Loucy (cell line): ENCODE data around the gene HMCN1.

Experiments
- H2AFZ ChIP-seq: fragments of 200-600 bp; sonication (generic); 2 replicates; pipeline ENCODE4 v1.6.0; 2016; ENCODE audit warnings: antibody characterized with exemption, mild to moderate bottlenecking, low read length, moderate library complexity
- H3F3A ChIP-seq: fragments of 200-600 bp; 2 replicates; pipeline ENCODE4 v1.6.0; 2016; ENCODE audit warnings: antibody characterized with exemption, low read depth, mild to moderate bottlenecking
- H3K27me3 ChIP-seq: fragments of 200-600 bp; sonication (generic); 2 replicates; pipeline ENCODE4 v1.6.1; 2014; ENCODE audit warnings: low read length, mild to moderate bottlenecking; ENCODE audit not compliant: insufficient read depth, poor library complexity, severe bottlenecking
- H3K36me3 ChIP-seq: fragments of 200-600 bp; sonication (generic); 2 replicates; pipeline ENCODE4 v1.6.1; 2016; ENCODE audit warnings: low read length; ENCODE audit not compliant: insufficient read depth
- H3K4me1 ChIP-seq: fragments of 200-600 bp; sonication (generic); 2 replicates; pipeline ENCODE4 v1.5.1; 2014; ENCODE audit warnings: low read length, mild to moderate bottlenecking; ENCODE audit not compliant: insufficient read depth, poor library complexity, severe bottlenecking
- H3K4me2 ChIP-seq: fragments of 200-600 bp; sonication (generic); 2 replicates; pipeline ENCODE4 v1.6.0; 2014; ENCODE audit warnings: antibody characterized with exemption, low read length, low read depth, mild to moderate bottlenecking; ENCODE audit not compliant: poor library complexity, severe bottlenecking
- H3K4me3 ChIP-seq: fragments of 200-600 bp; sonication (generic); 2 replicates; pipeline ENCODE4 v1.5.1; 2014; ENCODE audit warnings: low read length, mild to moderate bottlenecking, mixed read lengths; ENCODE audit not compliant: poor library complexity, severe bottlenecking
- H3K79me2 ChIP-seq: fragments of 200-600 bp; sonication (generic); 2 replicates; pipeline ENCODE4 v1.6.1; 2014; ENCODE audit warnings: low read length; ENCODE audit not compliant: insufficient read depth
- H3K9ac ChIP-seq: fragments of 200-600 bp; sonication (generic); 2 replicates; pipeline ENCODE4 v1.6.0; 2014; ENCODE audit warnings: mild to moderate bottlenecking, low read depth, low read length, moderate library complexity; ENCODE audit not compliant: poor library complexity, severe bottlenecking
- H3K9me2 ChIP-seq: fragments of 200-600 bp; sonication (generic); replicated peaks from 2 replicates; pipeline ENCODE4 v1.6.1; 2016; ENCODE audit warnings: low read depth, low read length, mixed read lengths
- H3K9me3 ChIP-seq: fragments of 200-600 bp; sonication (generic); 2 replicates; pipeline ENCODE4 v1.6.1; 2014; ENCODE audit warnings: mild to moderate bottlenecking, antibody characterized with exemption, low read length, low read depth; ENCODE audit not compliant: insufficient read depth
- H4K20me1 ChIP-seq: fragments of 200-600 bp; sonication (generic); 2 replicates; pipeline ENCODE4 v1.6.0; 2014; ENCODE audit warnings: antibody characterized with exemption, low read length, mild to moderate bottlenecking; ENCODE audit not compliant: insufficient read depth, poor library complexity, severe bottlenecking
- EZH2phosphoT487 ChIP-seq: fragments of 200-600 bp; IDR thresholded peaks from 2 replicates; pipeline ENCODE4 v1.6.1; 2018; ENCODE audit warnings: antibody characterized with exemption, mild to moderate bottlenecking, moderate library complexity, borderline replicate concordance
- TF ChIP-seq, protein P1 (sequence below): fragments of 200-600 bp; sonication (generic); conservative IDR thresholded peaks from 2 replicates; pipeline ENCODE4 v1.5.1; 2014; ENCODE audit warnings: mild to moderate bottlenecking, antibody characterized with exemption, low read length

The HMCN1 gene

GRCh38 chr1:185969524-185969991 lies 235.4 kb downstream of the HMCN1 start:
- no peaks in the 10 kb centered on the region for H3F3A ChIP-seq
- H3K27me3 ChIP-seq: no peaks in the 10 kb centered on the region
- no peak overlapping the region for H3K4me3 ChIP-seq
- H3K4me1 ChIP-seq: no peaks in the 10 kb centered on the region
- H4K20me1 ChIP-seq: no peaks in the 10 kb centered on the region
- no peak overlapping the region for H2AFZ ChIP-seq
- no peaks in the 10 kb centered on the region for H3K9me2 ChIP-seq
- no peak overlapping the region for H3K4me2 ChIP-seq
- no peak for TF ChIP-seq EZH2phosphoT487
- TF ChIP-seq, protein P1, sequence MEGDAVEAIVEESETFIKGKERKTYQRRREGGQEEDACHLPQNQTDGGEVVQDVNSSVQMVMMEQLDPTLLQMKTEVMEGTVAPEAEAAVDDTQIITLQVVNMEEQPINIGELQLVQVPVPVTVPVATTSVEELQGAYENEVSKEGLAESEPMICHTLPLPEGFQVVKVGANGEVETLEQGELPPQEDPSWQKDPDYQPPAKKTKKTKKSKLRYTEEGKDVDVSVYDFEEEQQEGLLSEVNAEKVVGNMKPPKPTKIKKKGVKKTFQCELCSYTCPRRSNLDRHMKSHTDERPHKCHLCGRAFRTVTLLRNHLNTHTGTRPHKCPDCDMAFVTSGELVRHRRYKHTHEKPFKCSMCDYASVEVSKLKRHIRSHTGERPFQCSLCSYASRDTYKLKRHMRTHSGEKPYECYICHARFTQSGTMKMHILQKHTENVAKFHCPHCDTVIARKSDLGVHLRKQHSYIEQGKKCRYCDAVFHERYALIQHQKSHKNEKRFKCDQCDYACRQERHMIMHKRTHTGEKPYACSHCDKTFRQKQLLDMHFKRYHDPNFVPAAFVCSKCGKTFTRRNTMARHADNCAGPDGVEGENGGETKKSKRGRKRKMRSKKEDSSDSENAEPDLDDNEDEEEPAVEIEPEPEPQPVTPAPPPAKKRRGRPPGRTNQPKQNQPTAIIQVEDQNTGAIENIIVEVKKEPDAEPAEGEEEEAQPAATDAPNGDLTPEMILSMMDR: no peak
- no peaks in the 10 kb centered on the region for H3K9me3 ChIP-seq
- no peaks in the 10 kb centered on the region for H3K79me2 ChIP-seq
- H3K9ac ChIP-seq: no peak overlapping the region
- no peaks in the 10 kb centered on the region for H3K36me3 ChIP-seq

DNA sequence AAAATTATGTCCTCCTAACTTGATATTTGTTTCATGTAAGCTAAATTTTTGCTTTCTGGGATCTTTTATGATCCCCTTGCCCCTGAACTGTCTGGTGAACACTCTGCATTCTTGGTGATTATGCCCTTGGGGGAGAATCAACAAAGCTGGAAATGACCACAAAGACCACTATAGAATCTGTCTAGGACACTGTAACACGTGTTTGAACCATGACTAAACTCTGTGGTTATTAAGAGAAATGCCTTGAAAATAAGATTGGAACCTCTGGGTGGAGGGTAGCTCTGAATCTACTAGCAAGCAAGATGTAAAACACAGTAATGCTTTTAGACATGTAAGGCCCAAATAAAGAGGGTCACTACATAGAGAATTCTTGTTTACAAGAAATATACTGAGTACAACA lies 237.5 kb downstream of the HMCN1 start:
- no peak overlapping the region for H3K9ac ChIP-seq
- no peak overlapping the region for H3K4me2 ChIP-seq
- H4K20me1 ChIP-seq: no peaks in the 10 kb centered on the region
- no peaks in the 10 kb centered on the region for H3K4me1 ChIP-seq
- H3K36me3 ChIP-seq: no peaks in the 10 kb centered on the region
- TF ChIP-seq, protein P1: no peak
- TF ChIP-seq EZH2phosphoT487: no peak
- H3F3A ChIP-seq: no peaks in the 10 kb centered on the region
- no peak overlapping the region for H2AFZ ChIP-seq
- H3K79me2 ChIP-seq: no peaks in the 10 kb centered on the region
- no peaks in the 10 kb centered on the region for H3K27me3 ChIP-seq
- no peaks in the 10 kb centered on the region for H3K9me3 ChIP-seq
- H3K9me2 ChIP-seq: no peaks in the 10 kb centered on the region
- no peak overlapping the region for H3K4me3 ChIP-seq

DNA sequence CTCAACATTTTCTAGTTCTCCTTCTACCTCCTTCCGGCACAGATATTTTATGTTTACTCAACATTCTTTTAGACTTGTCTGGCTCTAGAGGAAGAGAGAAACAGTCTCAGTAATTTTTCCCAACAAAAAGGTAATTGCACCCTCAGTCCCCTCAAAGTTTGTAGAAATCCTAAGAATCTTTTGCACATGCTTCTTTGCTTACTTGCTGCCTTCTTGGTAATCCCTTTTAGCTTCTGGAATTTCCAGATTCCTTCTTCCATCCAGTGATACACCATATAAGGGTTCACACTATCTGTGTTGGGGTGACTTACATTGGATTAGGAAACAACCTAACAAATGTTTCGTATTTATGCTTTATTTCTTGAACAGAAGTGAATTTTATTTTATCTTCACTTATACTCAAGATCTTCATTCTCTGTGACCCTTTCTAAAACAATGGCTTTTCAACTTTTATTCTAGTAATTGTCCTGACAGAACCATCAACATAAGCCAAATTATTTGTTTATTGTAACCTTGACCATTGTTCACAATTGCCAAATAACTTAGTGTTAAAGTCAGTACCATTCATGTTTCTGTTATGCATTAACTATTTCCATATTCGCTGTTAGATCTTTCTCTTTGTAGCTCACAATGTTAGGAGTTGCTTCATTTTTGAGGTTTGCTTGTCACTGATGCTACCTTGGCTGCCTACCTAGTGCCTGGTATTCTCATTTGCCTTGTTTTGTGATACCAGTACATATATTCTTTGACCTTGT lies 238.1 kb downstream of the HMCN1 start:
- Histone ChIP-seq H3K4me3 (no peak overlapping the region), H4K20me1 (no peaks in the 10 kb centered on the region), H3K9ac (no peak overlapping the region), H2AFZ (no peak overlapping the region), H3K79me2 (no peaks in the 10 kb centered on the region), H3K4me2 (no peak overlapping the region), H3K27me3 (peaks cover 2% of the 10 kb centered on the region), H3K9me3 (no peaks in the 10 kb centered on the region), H3K36me3 (no peaks in the 10 kb centered on the region), H3F3A (no peaks in the 10 kb centered on the region), H3K9me2 (no peaks in the 10 kb centered on the region), H3K4me1 (no peaks in the 10 kb centered on the region)
- no peak for TF ChIP-seq EZH2phosphoT487
- TF ChIP-seq, protein P1: no peak
